ENCODE measurements around the gene CPHXL2.

CPHXL2 gene

GRCh38 chr16:75660321-75660720 is 16.5 kb downstream of the CPHXL2 start:
- DNase-seq (ENCODE audit: low spot score): no peak
- Mint-ChIP-seq H3K9me3 (no peaks in the 10 kb centered on the region), H3K4me3 (no peak overlapping the region), H3K27ac (no peak overlapping the region), H3K36me3 (ENCODE audit: low read depth) (peaks cover 32% of the 10 kb centered on the region), H3K27me3 (ENCODE audit: low read depth) (no peaks in the 10 kb centered on the region), H3K4me1 (ENCODE audit: low read depth) (no peaks in the 10 kb centered on the region)

GRCh38 chr16:75658175-75658574 is 18.6 kb downstream of the CPHXL2 start:
- H3K4me3 Mint-ChIP-seq: no peak overlapping the region
- H3K9me3 Mint-ChIP-seq: no peaks in the 10 kb centered on the region
- H3K27me3 Mint-ChIP-seq (ENCODE audit: low read depth): no peaks in the 10 kb centered on the region
- H3K27ac Mint-ChIP-seq: no peak overlapping the region
- peaks cover 47% of the 10 kb centered on the region for H3K36me3 Mint-ChIP-seq (ENCODE audit: low read depth)
- peaks cover 5% of the 10 kb centered on the region for H3K4me1 Mint-ChIP-seq (ENCODE audit: low read depth)
- no peak for DNase-seq (ENCODE audit: low spot score)

GRCh38 chr16:75653922-75654321 is 22.9 kb downstream of the CPHXL2 start:
- no peaks in the 10 kb centered on the region for H3K9me3 Mint-ChIP-seq
- H3K36me3 Mint-ChIP-seq (ENCODE audit: low read depth): peaks cover 61% of the 10 kb centered on the region
- H3K27me3 Mint-ChIP-seq (ENCODE audit: low read depth): no peaks in the 10 kb centered on the region
- H3K4me3 Mint-ChIP-seq: no peak overlapping the region
- H3K27ac Mint-ChIP-seq: peak overlapping the region; percentile 43
- no peak for DNase-seq (ENCODE audit: low spot score)
- peaks cover 32% of the 10 kb centered on the region for H3K4me1 Mint-ChIP-seq (ENCODE audit: low read depth)

- Mint-ChIP-seq H3K27me3 (ENCODE audit: low read depth) (no peaks in the 10 kb centered on the region), H3K36me3 (ENCODE audit: low read depth) (peaks cover 46% of the 10 kb centered on the region), H3K4me3 (peak overlapping the region; percentile 93), H3K9me3 (no peaks in the 10 kb centered on the region), H3K4me1 (ENCODE audit: low read depth) (peaks cover 42% of the 10 kb centered on the region), H3K27ac (peak overlapping the region; percentile 97)
- DNase-seq (ENCODE audit: low spot score): peak; percentile 83
These were observed 28.3 kb downstream of the CPHXL2 start for GRCh38 chr16:75648265-75649076.

DNA sequence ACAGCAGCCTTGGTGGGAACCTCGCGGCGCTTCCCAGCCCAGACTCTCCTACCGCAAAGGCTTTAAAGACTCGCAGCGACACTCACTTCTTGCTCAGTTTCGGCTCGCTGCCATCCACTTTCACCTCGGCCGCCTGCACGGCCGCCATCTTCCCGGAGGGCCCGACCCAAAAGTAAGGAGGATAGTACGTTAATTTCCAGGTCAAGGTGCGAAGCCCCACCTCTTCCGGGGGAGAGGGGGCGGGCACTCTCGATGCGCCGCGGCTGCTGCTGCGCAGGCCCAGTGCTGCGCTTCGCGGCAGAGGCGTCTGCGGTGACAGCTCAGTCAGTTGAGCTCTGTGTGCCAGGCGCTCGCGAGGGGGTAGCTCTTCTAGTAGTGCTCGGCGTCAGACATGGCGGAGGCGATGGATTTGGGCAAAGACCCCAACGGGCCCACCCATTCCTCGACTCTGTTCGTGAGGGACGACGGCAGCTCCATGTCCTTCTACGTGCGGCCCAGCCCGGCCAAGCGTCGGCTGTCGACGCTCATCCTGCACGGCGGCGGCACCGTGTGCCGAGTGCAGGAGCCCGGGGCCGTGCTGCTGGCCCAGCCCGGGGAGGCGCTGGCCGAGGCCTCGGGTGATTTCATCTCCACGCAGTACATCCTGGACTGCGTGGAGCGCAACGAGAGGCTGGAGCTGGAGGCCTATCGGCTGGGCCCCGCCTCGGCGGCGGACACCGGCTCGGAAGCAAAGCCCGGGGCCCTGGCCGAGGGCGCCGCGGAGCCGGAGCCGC is 29.1 kb downstream of the CPHXL2 start, which contains the start of the genes KARS1 and TERF2IP:
TSS of gene KARS1 (minus strand) at position 174 of the 773 bp plus-strand sequence. CDS start at position 148, 26 bp downstream.
TSS of gene TERF2IP (plus strand) at position 282 of the 773 bp plus-strand sequence. CDS start at position 392, 110 bp downstream.
- peaks cover 47% of the 10 kb centered on the region for H3K36me3 Mint-ChIP-seq (ENCODE audit: low read depth)
- H3K27me3 Mint-ChIP-seq (ENCODE audit: low read depth): no peaks in the 10 kb centered on the region
- H3K4me3 Mint-ChIP-seq: peak within 1 kb of the TSS; percentile 98
- H3K4me1 Mint-ChIP-seq (ENCODE audit: low read depth): peaks cover 35% of the 10 kb centered on the region
- peak; percentile 96 for DNase-seq (ENCODE audit: low spot score)
- no peaks in the 10 kb centered on the region for H3K9me3 Mint-ChIP-seq
- H3K27ac Mint-ChIP-seq: peak within 1 kb of the TSS; percentile 97

GRCh38 chr16:75647112-75647491 is 29.7 kb downstream of the CPHXL2 start:
- Mint-ChIP-seq H3K4me1 (ENCODE audit: low read depth) (peaks cover 31% of the 10 kb centered on the region), H3K27ac (peak overlapping the region; percentile 97), H3K4me3 (peak overlapping the region; percentile 98), H3K36me3 (ENCODE audit: low read depth) (peaks cover 46% of the 10 kb centered on the region), H3K9me3 (no peaks in the 10 kb centered on the region), H3K27me3 (ENCODE audit: low read depth) (no peaks in the 10 kb centered on the region)
- no peak for DNase-seq (ENCODE audit: low spot score)

DNA sequence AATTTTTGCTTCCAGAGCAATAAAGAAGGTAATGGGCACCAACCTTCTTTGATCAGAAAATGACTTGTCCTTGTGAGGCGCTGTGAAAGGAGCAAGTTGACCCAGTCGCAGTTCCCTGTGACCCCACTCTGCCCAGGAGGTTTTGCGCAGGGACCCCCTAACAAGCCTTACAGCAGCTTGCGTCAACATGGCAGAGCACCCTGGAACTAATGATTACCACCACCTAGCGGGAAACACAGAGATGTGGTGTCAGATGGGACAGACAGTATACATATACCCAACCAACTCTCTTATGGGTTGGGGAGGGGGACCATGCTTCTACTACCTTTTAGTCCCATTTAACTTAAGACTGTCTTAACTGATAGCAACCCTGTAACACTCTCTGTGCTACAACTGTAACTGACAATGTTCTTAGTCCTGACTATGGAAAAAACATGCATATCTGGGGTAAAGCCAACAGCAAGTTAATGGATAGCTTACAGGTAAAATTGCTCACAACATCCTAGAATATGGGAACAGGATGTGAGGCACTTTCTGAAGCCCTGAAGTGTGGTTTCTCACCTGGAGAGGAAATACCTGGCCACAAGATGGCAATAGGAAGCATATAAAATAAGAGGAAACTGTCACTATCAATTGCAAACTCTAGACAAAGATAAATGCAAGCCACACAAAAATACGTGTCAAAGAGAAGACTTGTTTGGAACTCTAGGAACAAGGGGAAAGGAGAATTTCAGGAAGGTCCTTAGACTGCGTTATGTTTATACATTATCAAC is 32.4 kb downstream of the CPHXL2 start:
- no peak for DNase-seq (ENCODE audit: low spot score)
- Mint-ChIP-seq H3K36me3 (ENCODE audit: low read depth) (peaks cover 55% of the 10 kb centered on the region), H3K9me3 (no peaks in the 10 kb centered on the region), H3K27ac (peak overlapping the region; percentile 41), H3K27me3 (ENCODE audit: low read depth) (no peaks in the 10 kb centered on the region), H3K4me1 (ENCODE audit: low read depth) (peaks cover 12% of the 10 kb centered on the region), H3K4me3 (peak overlapping the region; percentile 98)

- no peak for DNase-seq (ENCODE audit: low spot score)
- H3K36me3 Mint-ChIP-seq (ENCODE audit: low read depth): peaks cover 69% of the 10 kb centered on the region
- H3K27me3 Mint-ChIP-seq (ENCODE audit: low read depth): no peaks in the 10 kb centered on the region
- H3K27ac Mint-ChIP-seq: no peak overlapping the region
- H3K4me1 Mint-ChIP-seq (ENCODE audit: low read depth): peaks cover 20% of the 10 kb centered on the region
- no peak overlapping the region for H3K4me3 Mint-ChIP-seq
- H3K9me3 Mint-ChIP-seq: no peaks in the 10 kb centered on the region
These were observed 36.2 kb downstream of the CPHXL2 start for GRCh38 chr16:75640598-75640997.

DNA sequence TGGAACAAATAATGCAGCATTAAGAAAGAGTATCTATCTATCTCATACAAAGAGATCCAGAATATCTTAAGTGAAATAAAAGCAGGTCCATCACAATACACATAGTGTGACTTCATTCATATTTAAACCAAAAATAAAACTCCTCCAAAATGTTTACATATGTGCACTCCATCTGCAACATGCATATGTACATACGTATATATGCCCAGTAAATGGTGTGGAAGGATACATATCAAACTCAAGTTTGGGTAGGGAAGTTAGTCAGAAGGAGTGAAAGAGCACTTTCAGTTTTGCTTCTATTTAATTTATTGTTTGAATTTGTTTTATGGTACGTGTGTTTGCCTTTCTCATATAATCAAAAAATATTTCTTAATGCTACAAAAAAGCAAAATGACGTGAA is 41.8 kb downstream of the CPHXL2 start:
- H3K36me3 Mint-ChIP-seq (ENCODE audit: low read depth): peaks cover 75% of the 10 kb centered on the region
- no peaks in the 10 kb centered on the region for H3K9me3 Mint-ChIP-seq
- DNase-seq (ENCODE audit: low spot score): no peak
- H3K4me3 Mint-ChIP-seq: no peak overlapping the region
- peaks cover 8% of the 10 kb centered on the region for H3K4me1 Mint-ChIP-seq (ENCODE audit: low read depth)
- H3K27me3 Mint-ChIP-seq (ENCODE audit: low read depth): no peaks in the 10 kb centered on the region
- no peak overlapping the region for H3K27ac Mint-ChIP-seq

DNA sequence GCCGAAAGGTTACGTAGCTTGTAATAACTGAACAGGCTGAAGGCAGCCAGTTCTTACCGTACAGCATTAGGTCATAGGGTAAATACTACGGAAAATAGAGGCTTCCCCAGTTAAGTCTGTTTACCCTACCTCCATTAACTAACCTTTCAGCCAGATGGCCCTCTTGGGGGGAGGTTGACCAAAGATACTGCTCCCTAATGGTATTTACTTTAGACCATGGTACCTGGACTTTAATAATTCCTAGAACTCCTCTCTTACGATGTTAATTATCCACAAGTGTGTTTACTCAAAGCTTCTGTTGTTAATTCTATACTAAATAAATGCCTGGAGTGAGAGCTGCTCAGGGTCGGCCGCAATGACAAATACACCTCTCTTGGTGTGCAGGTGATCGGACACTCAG is 44.0 kb downstream of the CPHXL2 start:
- Mint-ChIP-seq H3K27ac (no peak overlapping the region), H3K4me1 (ENCODE audit: low read depth) (peaks cover 15% of the 10 kb centered on the region), H3K27me3 (ENCODE audit: low read depth) (no peaks in the 10 kb centered on the region), H3K36me3 (ENCODE audit: low read depth) (peaks cover 81% of the 10 kb centered on the region), H3K4me3 (no peak overlapping the region), H3K9me3 (no peaks in the 10 kb centered on the region)
- no peak for DNase-seq (ENCODE audit: low spot score)

GRCh38 chr16:75630052-75630451 is 46.8 kb downstream of the CPHXL2 start:
- H3K36me3 Mint-ChIP-seq (ENCODE audit: low read depth): peaks cover 83% of the 10 kb centered on the region
- no peaks in the 10 kb centered on the region for H3K9me3 Mint-ChIP-seq
- H3K27me3 Mint-ChIP-seq (ENCODE audit: low read depth): no peaks in the 10 kb centered on the region
- peaks cover 24% of the 10 kb centered on the region for H3K4me1 Mint-ChIP-seq (ENCODE audit: low read depth)
- no peak overlapping the region for H3K27ac Mint-ChIP-seq
- H3K4me3 Mint-ChIP-seq: no peak overlapping the region
- no peak for DNase-seq (ENCODE audit: low spot score)

GRCh38 chr16:75629132-75629531 is 47.7 kb downstream of the CPHXL2 start:
- peaks cover 86% of the 10 kb centered on the region for H3K36me3 Mint-ChIP-seq (ENCODE audit: low read depth)
- no peak for DNase-seq (ENCODE audit: low spot score)
- no peak overlapping the region for H3K4me3 Mint-ChIP-seq
- peaks cover 24% of the 10 kb centered on the region for H3K4me1 Mint-ChIP-seq (ENCODE audit: low read depth)
- no peaks in the 10 kb centered on the region for H3K9me3 Mint-ChIP-seq
- peak overlapping the region; percentile 68 for H3K27ac Mint-ChIP-seq
- no peaks in the 10 kb centered on the region for H3K27me3 Mint-ChIP-seq (ENCODE audit: low read depth)

DNA sequence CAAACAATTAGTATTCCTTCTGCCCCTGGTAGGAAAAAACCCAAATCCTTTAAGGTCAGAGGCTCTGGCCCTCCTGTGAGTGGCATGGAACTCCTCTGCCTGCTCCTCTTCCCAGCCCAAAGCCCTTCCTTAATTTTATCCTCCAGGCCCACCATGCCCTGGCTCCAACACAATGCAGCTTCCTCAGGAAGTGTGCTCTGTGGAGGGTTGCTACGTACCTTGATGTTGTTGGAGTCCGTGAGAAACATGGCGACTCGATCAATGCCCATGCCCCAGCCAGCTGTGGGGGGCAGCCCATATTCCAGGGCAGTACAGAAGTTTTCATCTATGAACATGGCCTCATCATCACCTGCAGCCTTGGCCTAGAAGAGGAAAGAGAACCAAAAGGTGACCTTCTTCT is 48.5 kb downstream of the CPHXL2 start:
- H3K4me3 Mint-ChIP-seq: peak overlapping the region; percentile 47
- H3K27me3 Mint-ChIP-seq (ENCODE audit: low read depth): no peaks in the 10 kb centered on the region
- H3K4me1 Mint-ChIP-seq (ENCODE audit: low read depth): peaks cover 24% of the 10 kb centered on the region
- no peak for DNase-seq (ENCODE audit: low spot score)
- peaks cover 80% of the 10 kb centered on the region for H3K36me3 Mint-ChIP-seq (ENCODE audit: low read depth)
- H3K9me3 Mint-ChIP-seq: no peaks in the 10 kb centered on the region
- H3K27ac Mint-ChIP-seq: peak overlapping the region; percentile 76

Measured in T-helper 2 cell treated with Interferon-gamma antibody and Interleukin-4, amounts not matched to agents 5 μg/mL and 100 μg/mL, for 36 hours (primary cell).